Measurements from ENCODE around the gene COL28A1.

The COL28A1 gene

GRCh38 chr7:7539152-7539551 is 3.5 kb upstream of the COL28A1 start:
- Histone ChIP-seq H3K4me3 (ENCODE audit: low read depth in 1 of 2, low read length in 2 of 2) (no peak overlapping the region), H4K20me1 (ENCODE audit: insufficient read depth, low read length) (no peaks in the 10 kb centered on the region), H3K4me1 (ENCODE audit: insufficient read depth, low read length) (no peaks in the 10 kb centered on the region), H3K27me3 (ENCODE audit: insufficient read depth, low read length, poor library complexity) (peaks cover 16% of the 10 kb centered on the region), H3K4me2 (ENCODE audit: insufficient read depth, low read length) (no peak overlapping the region), H3K79me2 (ENCODE audit: insufficient read depth, low read length) (no peaks in the 10 kb centered on the region), H3K9ac (ENCODE audit: low read depth, low read length) (no peak overlapping the region), H3K36me3 (ENCODE audit: insufficient read depth, low read length) (no peaks in the 10 kb centered on the region), H3K9me3 (ENCODE audit: insufficient read depth, low read length, severe bottlenecking) (no peaks in the 10 kb centered on the region), H2AFZ (ENCODE audit: low read depth, low read length) (no peak overlapping the region), H3K27ac (ENCODE audit: low read length) (no peak overlapping the region)
- TF ChIP-seq EZH2 (IDR thresholded peaks at IDR 0.05; ENCODE audit: borderline replicate concordance, low read depth, low read length, severe bottlenecking) (no peak), CTCF (IDR thresholded peaks at IDR 0.05; ENCODE audit: borderline replicate concordance, extremely low read depth, low read length, poor library complexity, severe bottlenecking) (no peak)
- ATAC-seq (ENCODE audit: insufficient read depth, low read depth) (no peak), DNase-seq (no peak)

GRCh38 chr7:7537711-7538110 is 2.0 kb upstream of the COL28A1 start:
- Histone ChIP-seq H3K79me2 (ENCODE audit: insufficient read depth, low read length) (no peaks in the 10 kb centered on the region), H3K27me3 (ENCODE audit: insufficient read depth, low read length, poor library complexity) (peaks cover 16% of the 10 kb centered on the region), H3K27ac (ENCODE audit: low read length) (no peak overlapping the region), H3K4me1 (ENCODE audit: insufficient read depth, low read length) (no peaks in the 10 kb centered on the region), H3K9ac (ENCODE audit: low read depth, low read length) (no peak overlapping the region), H3K36me3 (ENCODE audit: insufficient read depth, low read length) (no peaks in the 10 kb centered on the region), H3K4me3 (ENCODE audit: low read depth in 1 of 2, low read length in 2 of 2) (no peak overlapping the region), H3K4me2 (ENCODE audit: insufficient read depth, low read length) (no peak overlapping the region), H2AFZ (ENCODE audit: low read depth, low read length) (no peak overlapping the region), H4K20me1 (ENCODE audit: insufficient read depth, low read length) (no peaks in the 10 kb centered on the region), H3K9me3 (ENCODE audit: insufficient read depth, low read length, severe bottlenecking) (no peaks in the 10 kb centered on the region)
- no peak for ATAC-seq (ENCODE audit: insufficient read depth, low read depth)
- TF ChIP-seq EZH2 (IDR thresholded peaks at IDR 0.05; ENCODE audit: borderline replicate concordance, low read depth, low read length, severe bottlenecking): no peak
- TF ChIP-seq CTCF (IDR thresholded peaks at IDR 0.05; ENCODE audit: borderline replicate concordance, extremely low read depth, low read length, poor library complexity, severe bottlenecking): no peak
- DNase-seq: no peak

- Histone ChIP-seq H3K4me1 (ENCODE audit: insufficient read depth, low read length) (no peaks in the 10 kb centered on the region), H3K4me2 (ENCODE audit: insufficient read depth, low read length) (no peak overlapping the region), H3K9ac (ENCODE audit: low read depth, low read length) (no peak overlapping the region), H3K9me3 (ENCODE audit: insufficient read depth, low read length, severe bottlenecking) (no peaks in the 10 kb centered on the region), H3K4me3 (ENCODE audit: low read depth in 1 of 2, low read length in 2 of 2) (no peak overlapping the region), H4K20me1 (ENCODE audit: insufficient read depth, low read length) (no peaks in the 10 kb centered on the region), H3K27me3 (ENCODE audit: insufficient read depth, low read length, poor library complexity) (peaks cover 16% of the 10 kb centered on the region), H3K36me3 (ENCODE audit: insufficient read depth, low read length) (no peaks in the 10 kb centered on the region), H3K27ac (ENCODE audit: low read length) (no peak overlapping the region), H2AFZ (ENCODE audit: low read depth, low read length) (no peak overlapping the region), H3K79me2 (ENCODE audit: insufficient read depth, low read length) (no peaks in the 10 kb centered on the region)
- TF ChIP-seq EZH2 (IDR thresholded peaks at IDR 0.05; ENCODE audit: borderline replicate concordance, low read depth, low read length, severe bottlenecking): no peak
- no peak for TF ChIP-seq CTCF (IDR thresholded peaks at IDR 0.05; ENCODE audit: borderline replicate concordance, extremely low read depth, low read length, poor library complexity, severe bottlenecking)
- DNase-seq (no peak), ATAC-seq (ENCODE audit: insufficient read depth, low read depth) (no peak)
Observed at GRCh38 chr7:7536396-7537019, 835 bp upstream of the COL28A1 start.
